ENCODE measurements around the gene APBA2. TPM values are rescaled to one million over a fixed set of nuclear protein-coding genes. Genes with fewer than 3 reads are reported as not detected.

The APBA2 gene
- total and polyA plus RNA-seq, 10 of the 15 experiments (the other 5 are each of a cell fraction or from before 2014, with no cell fraction given) = 0.06 to 0.26 (median 0.07) TPM; not detected in 7

DNA sequence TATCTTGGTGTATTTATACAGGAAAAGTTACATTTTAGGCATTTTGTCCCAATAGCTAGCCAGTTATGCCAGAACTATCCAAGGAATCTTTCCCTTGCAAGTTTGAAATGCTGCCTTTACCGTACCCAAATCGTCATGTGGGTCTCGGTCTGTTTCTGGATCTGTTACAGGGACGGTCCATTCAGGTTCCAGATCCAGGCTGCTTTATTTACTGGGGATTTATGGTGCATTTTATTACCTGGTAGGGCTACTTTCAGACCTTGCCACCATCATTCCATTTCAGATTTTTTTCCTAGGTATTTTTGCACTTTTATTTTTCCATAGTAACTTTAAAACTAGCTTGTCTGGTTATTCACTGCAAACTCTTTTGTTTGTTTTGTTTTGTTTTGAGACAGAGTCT, 197.4 kb downstream of the APBA2 start:
- TF ChIP-seq NRF1 (conservative IDR thresholded peaks at IDR 0.05; ENCODE audit: low read depth, low read length) = no peak
- TF ChIP-seq SPI1 (IDR thresholded peaks at IDR 0.05; ENCODE audit: borderline replicate concordance, insufficient read depth, low read depth, low read length) = no peak
- no peak for TF ChIP-seq KAT2A (conservative IDR thresholded peaks at IDR 0.05; ENCODE audit: control insufficient read depth, low read depth, low read length)
- ChIA-PET SMC1A (ENCODE audit: uncharacterized antibody, unreplicated experiment) (interaction anchor here (1.2 kb wide), 1 partner anchor 19 kb away, joined by 3 read pairs; no protein-coding TSS in a partner anchor), RAD21 (ENCODE audit: unreplicated experiment) (no interaction called here), POLR2A (no interaction called here), CTCF (interaction anchor here (3.1 kb wide), 1 partner anchor 19 kb away, joined by 11 read pairs; no protein-coding TSS in a partner anchor)
- H4K20me1 ChIP-seq (ENCODE audit: control insufficient read depth, insufficient read depth) = no peaks in the 10 kb centered on the region
- H3K27me3 ChIP-seq (replicated peaks in 1 of 2; ENCODE audit: control insufficient read depth in 2 of 2, insufficient read depth in 2 of 2, low read length in 1 of 2) = no peaks in the 10 kb centered on the region; a peak in 1 of 4 replicates
- FAIRE-seq (no peak), DNase-seq (ENCODE audit: low read depth, low spot score) (no peak), ATAC-seq (no peak)
- H3K36me3 ChIP-seq (ENCODE audit: control insufficient read depth in 2 of 2, insufficient read depth in 2 of 2, low read length in 1 of 2) = no peaks in the 10 kb centered on the region
- in situ Hi-C loops (cut with MboI) (no loop called here), intact Hi-C loops (cut with micrococcal nuclease; ENCODE audit: unreplicated experiment) (no loop called here)
- no peak overlapping the region for H3K4me2 ChIP-seq (ENCODE audit: control insufficient read depth, insufficient read depth)
- WGBS (ENCODE audit: insufficient coverage, insufficient replicate concordance, low lambda C conversion rate, missing lambda C conversion rate) = 27% methylated on average over 4 of the region's 4 CpGs
- H2AFZ ChIP-seq (ENCODE audit: control insufficient read depth, low read depth, low read length) = no peak overlapping the region
- no peak overlapping the region for H3K4me3 ChIP-seq
- no peak overlapping the region for H3K27ac ChIP-seq (ENCODE audit: control insufficient read depth, insufficient read depth)
- H3K4me1 ChIP-seq (ENCODE audit: control insufficient read depth, insufficient read depth, low read length) = no peaks in the 10 kb centered on the region
- H3K9ac ChIP-seq (ENCODE audit: control insufficient read depth, insufficient read depth, low read length) = no peak overlapping the region
- no peaks in the 10 kb centered on the region for H3K79me2 ChIP-seq (ENCODE audit: control insufficient read depth, insufficient read depth, low read length)
- no TSS peak for BruUV-seq (replicated peaks)
- no peaks in the 10 kb centered on the region for H3K9me3 ChIP-seq (replicated peaks; ENCODE audit: control insufficient read depth, insufficient read depth, low read length)

DNA sequence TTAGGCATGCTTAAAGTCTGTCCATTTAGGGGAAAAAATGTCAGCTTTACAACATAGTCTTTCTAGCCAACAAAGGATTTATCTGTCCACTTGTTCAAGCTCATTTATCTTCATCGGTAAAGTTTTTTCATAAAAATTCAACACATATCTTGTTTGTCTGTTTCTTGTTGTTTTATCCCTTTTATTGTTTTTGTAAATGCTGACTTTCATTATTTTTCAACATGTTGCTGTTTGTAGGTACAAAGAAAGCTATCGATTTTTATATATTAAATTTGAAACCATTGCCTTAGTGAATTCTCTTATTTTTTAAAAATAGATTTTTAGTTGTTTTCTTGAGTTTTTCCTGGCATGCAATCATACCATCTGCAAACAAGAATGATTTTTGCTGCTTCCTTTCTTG, 198.1 kb downstream of the APBA2 start:
- SMC1A ChIA-PET (ENCODE audit: uncharacterized antibody, unreplicated experiment) = interaction anchor here (0.5 to 1.2 kb wide), 2 partner anchors 18 to 623 kb away, joined by 3 read pairs; no protein-coding TSS in a partner anchor
- FAIRE-seq = no peak
- Histone ChIP-seq H3K9me3 (replicated peaks; ENCODE audit: control insufficient read depth, insufficient read depth, low read length) (no peaks in the 10 kb centered on the region), H3K4me2 (ENCODE audit: control insufficient read depth, insufficient read depth) (no peak overlapping the region), H2AFZ (ENCODE audit: control insufficient read depth, low read depth, low read length) (no peak overlapping the region), H4K20me1 (ENCODE audit: control insufficient read depth, insufficient read depth) (no peaks in the 10 kb centered on the region), H3K9ac (ENCODE audit: control insufficient read depth, insufficient read depth, low read length) (no peak overlapping the region), H3K36me3 (ENCODE audit: control insufficient read depth in 2 of 2, insufficient read depth in 2 of 2, low read length in 1 of 2) (no peaks in the 10 kb centered on the region), H3K4me1 (ENCODE audit: control insufficient read depth, insufficient read depth, low read length) (no peaks in the 10 kb centered on the region), H3K79me2 (ENCODE audit: control insufficient read depth, insufficient read depth, low read length) (no peaks in the 10 kb centered on the region), H3K27ac (ENCODE audit: control insufficient read depth, insufficient read depth) (no peak overlapping the region), H3K4me3 (no peak overlapping the region), H3K27me3 (replicated peaks in 1 of 2; ENCODE audit: control insufficient read depth in 2 of 2, insufficient read depth in 2 of 2, low read length in 1 of 2) (no peaks in the 10 kb centered on the region; a peak in 1 of 4 replicates)
- intact Hi-C loops (cut with micrococcal nuclease; ENCODE audit: unreplicated experiment) (no loop called here), in situ Hi-C loops (cut with MboI) (no loop called here)
- no TSS peak for BruUV-seq (replicated peaks)
- RAD21 ChIA-PET (ENCODE audit: unreplicated experiment) = no interaction called here
- no peak for DNase-seq (ENCODE audit: low read depth, low spot score)
- ATAC-seq = no peak
- POLR2A ChIA-PET = no interaction called here
- TF ChIP-seq RCOR1 (conservative IDR thresholded peaks at IDR 0.05; ENCODE audit: low read depth, low read length) (no peak), BHLHE40 (IDR thresholded peaks at IDR 0.05; ENCODE audit: borderline replicate concordance in 1 of 2, low read depth in 2 of 2, low read length in 1 of 2) (no peak), SUPT20H (IDR thresholded peaks at IDR 0.05; ENCODE audit: borderline replicate concordance, control insufficient read depth, low read depth, low read length) (no peak), SMC3 (IDR thresholded peaks at IDR 0.05; ENCODE audit: borderline replicate concordance, low read length) (no peak), KLF5 (IDR thresholded peaks at IDR 0.05; ENCODE audit: partially characterized antibody) (no peak)
- TF ChIP-seq, protein P1, sequence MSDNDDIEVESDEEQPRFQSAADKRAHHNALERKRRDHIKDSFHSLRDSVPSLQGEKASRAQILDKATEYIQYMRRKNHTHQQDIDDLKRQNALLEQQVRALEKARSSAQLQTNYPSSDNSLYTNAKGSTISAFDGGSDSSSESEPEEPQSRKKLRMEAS (IDR thresholded peaks at IDR 0.05; ENCODE audit: low read depth, low read length) = no peak
- TF ChIP-seq, protein P2, sequence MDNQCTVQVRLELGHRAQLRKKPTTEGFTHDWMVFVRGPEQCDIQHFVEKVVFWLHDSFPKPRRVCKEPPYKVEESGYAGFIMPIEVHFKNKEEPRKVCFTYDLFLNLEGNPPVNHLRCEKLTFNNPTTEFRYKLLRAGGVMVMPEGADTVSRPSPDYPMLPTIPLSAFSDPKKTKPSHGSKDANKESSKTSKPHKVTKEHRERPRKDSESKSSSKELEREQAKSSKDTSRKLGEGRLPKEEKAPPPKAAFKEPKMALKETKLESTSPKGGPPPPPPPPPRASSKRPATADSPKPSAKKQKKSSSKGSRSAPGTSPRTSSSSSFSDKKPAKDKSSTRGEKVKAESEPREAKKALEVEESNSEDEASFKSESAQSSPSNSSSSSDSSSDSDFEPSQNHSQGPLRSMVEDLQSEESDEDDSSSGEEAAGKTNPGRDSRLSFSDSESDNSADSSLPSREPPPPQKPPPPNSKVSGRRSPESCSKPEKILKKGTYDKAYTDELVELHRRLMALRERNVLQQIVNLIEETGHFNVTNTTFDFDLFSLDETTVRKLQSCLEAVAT (IDR thresholded peaks at IDR 0.05) = no peak
- 50% methylated on average over 2 of the region's 2 CpGs for WGBS (ENCODE audit: insufficient coverage, insufficient replicate concordance, low lambda C conversion rate, missing lambda C conversion rate)
- CTCF ChIA-PET = interaction anchor here (3.1 kb wide), 1 partner anchor 18 kb away, joined by 11 read pairs; no protein-coding TSS in a partner anchor
